ENCODE measurements around the gene KCNG2. TPM values are rescaled to one million over a fixed set of nuclear protein-coding genes. Genes with fewer than 3 reads are reported as not detected.

KCNG2 gene
- total and polyA plus RNA-seq, 2 donors (not counting 1 experiment from before 2014, with no cell fraction given), result not detected

DNA sequence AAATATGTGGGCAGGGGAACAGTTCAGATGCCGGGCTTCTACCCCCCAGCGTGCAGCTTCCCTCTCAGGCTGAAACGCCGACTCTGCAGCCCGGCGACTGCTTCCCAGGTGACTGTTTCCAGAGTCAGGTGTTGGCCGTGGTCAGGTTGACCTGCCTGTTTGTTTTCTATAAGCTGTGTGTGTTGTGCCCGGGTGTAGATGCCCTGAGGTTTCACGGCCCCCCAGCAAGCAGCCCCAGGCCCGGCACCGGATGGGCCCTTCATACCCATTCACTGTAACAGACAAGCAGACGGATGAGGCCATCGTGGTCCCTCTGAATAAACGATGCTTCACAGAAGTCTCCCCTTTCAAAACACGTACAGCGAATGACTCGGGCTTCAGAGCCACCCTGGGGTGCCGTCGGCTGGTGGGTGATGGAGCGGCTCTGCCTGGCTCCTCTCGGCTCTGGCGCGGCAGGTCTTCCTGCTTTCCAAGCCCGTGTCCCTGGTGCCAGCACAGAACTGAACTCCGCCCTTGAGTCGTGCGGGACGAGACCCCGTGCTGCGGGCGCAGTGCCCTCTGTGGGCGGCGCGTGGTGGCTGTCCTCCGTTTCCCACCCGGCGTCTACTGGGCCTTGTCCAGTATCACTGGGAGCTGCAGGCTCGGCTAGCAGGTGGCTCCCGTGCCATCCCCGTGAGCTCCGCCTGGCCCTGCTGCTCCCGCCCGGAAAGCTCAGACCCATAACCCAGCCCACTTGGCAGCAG lies 15.0 kb upstream of the KCNG2 start:
- DNase-seq (no peak), ATAC-seq (ENCODE audit: low read depth) (no peak)
- H3K27me3 ChIP-seq (replicated peaks in 1 of 4; ENCODE audit: control extremely low read depth in 1 of 4, control insufficient read depth in 3 of 4, insufficient read depth in 4 of 4, low read length in 3 of 4), result peaks cover 0 to 36% (median 12%) of the 10 kb centered on the region in 4 experiments
- TF ChIP-seq EZH2 (IDR thresholded peaks at IDR 0.05; ENCODE audit: borderline replicate concordance, insufficient read depth, low read depth, low read length, poor library complexity, severe bottlenecking), result no peak
- TF ChIP-seq, protein P1, sequence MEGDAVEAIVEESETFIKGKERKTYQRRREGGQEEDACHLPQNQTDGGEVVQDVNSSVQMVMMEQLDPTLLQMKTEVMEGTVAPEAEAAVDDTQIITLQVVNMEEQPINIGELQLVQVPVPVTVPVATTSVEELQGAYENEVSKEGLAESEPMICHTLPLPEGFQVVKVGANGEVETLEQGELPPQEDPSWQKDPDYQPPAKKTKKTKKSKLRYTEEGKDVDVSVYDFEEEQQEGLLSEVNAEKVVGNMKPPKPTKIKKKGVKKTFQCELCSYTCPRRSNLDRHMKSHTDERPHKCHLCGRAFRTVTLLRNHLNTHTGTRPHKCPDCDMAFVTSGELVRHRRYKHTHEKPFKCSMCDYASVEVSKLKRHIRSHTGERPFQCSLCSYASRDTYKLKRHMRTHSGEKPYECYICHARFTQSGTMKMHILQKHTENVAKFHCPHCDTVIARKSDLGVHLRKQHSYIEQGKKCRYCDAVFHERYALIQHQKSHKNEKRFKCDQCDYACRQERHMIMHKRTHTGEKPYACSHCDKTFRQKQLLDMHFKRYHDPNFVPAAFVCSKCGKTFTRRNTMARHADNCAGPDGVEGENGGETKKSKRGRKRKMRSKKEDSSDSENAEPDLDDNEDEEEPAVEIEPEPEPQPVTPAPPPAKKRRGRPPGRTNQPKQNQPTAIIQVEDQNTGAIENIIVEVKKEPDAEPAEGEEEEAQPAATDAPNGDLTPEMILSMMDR (IDR thresholded peaks at IDR 0.05), result no peak
- H3K9ac ChIP-seq (ENCODE audit: low read length), result no peak overlapping the region
- H3K4me2 ChIP-seq (replicated peaks; ENCODE audit: low read depth, low read length, poor library complexity, severe bottlenecking), result no peak overlapping the region
- Mint-ChIP-seq H3K4me3 (no peak overlapping the region), H3K27me3 (peaks cover 48% of the 10 kb centered on the region), H3K9me3 (ENCODE audit: insufficient read depth) (no peaks in the 10 kb centered on the region), H3K27ac (no peak overlapping the region), H3K4me1 (no peaks in the 10 kb centered on the region)
- ChIA-PET POLR2A (no interaction called here), CTCF (no interaction called here)
- H3K4me1 ChIP-seq (ENCODE audit: control insufficient read depth in 2 of 2, insufficient read depth in 2 of 2, low read length in 2 of 2), result peaks cover 0 to under 1% of the 10 kb centered on the region in 2 donors
- H4K20me1 ChIP-seq (ENCODE audit: control insufficient read depth, insufficient read depth, low read length, poor library complexity, severe bottlenecking), result no peaks in the 10 kb centered on the region
- no peaks in the 10 kb centered on the region for H3K36me3 ChIP-seq (replicated peaks in 1 of 2; ENCODE audit: control extremely low read depth in 1 of 2, control insufficient read depth in 1 of 2, extremely low read depth in 1 of 2, insufficient read depth in 2 of 2, low read length in 1 of 2)
- peaks cover 0 to 10% (median 0%) of the 10 kb centered on the region in 3 donors for H3K9me3 ChIP-seq (ENCODE audit: control extremely low read depth in 1 of 3, control insufficient read depth in 2 of 3, insufficient read depth in 1 of 3, low read length in 2 of 3)
- H3K4me3 ChIP-seq (ENCODE audit: control extremely low read depth in 1 of 5, extremely low read depth in 1 of 5, insufficient read depth in 1 of 5, low read depth in 2 of 5, low read length in 4 of 5), result no peak overlapping the region
- intact Hi-C loops (cut with micrococcal nuclease), result no loop called here
- no peak overlapping the region for H3K27ac ChIP-seq (ENCODE audit: low read length in 2 of 2)
- 93% methylated on average over 40 of the region's 43 CpGs for WGBS (ENCODE audit: insufficient coverage)
- H3K79me2 ChIP-seq (ENCODE audit: control insufficient read depth, insufficient read depth, low read length), result no peaks in the 10 kb centered on the region
- no peak overlapping the region for H2AFZ ChIP-seq (ENCODE audit: insufficient read depth, low read depth, low read length, poor library complexity, severe bottlenecking)
